GM21723 (cell line): ENCODE results near the gene PRR35.

Source experiments
- ATAC-seq: cut with Tn5 transposase; IDR thresholded peaks from one replicate; pipeline ENCODE4 v1.9.1; 2021; ENCODE audit warnings: mild to moderate bottlenecking, moderate library complexity; ENCODE audit not compliant: unreplicated experiment

PRR35 gene

GRCh38 chr16:546909-547770, 13.1 kb upstream of the PRR35 start:
- no peak for ATAC-seq

- no peak for ATAC-seq
These were observed 11.6 kb upstream of the PRR35 start for GRCh38 chr16:548586-548985.

- ATAC-seq: no peak
These were observed 10.5 kb upstream of the PRR35 start for GRCh38 chr16:549544-550263.

GRCh38 chr16:551210-551609, 9.0 kb upstream of the PRR35 start:
- ATAC-seq: no peak

GRCh38 chr16:552171-552570, 8.0 kb upstream of the PRR35 start:
- ATAC-seq: no peak

GRCh38 chr16:553601-554296, 6.4 kb upstream of the PRR35 start:
- ATAC-seq: no peak

GRCh38 chr16:554297-554621, 5.9 kb upstream of the PRR35 start:
- no peak for ATAC-seq

- ATAC-seq: no peak
These were observed 5.4 kb upstream of the PRR35 start for GRCh38 chr16:554640-555365.

GRCh38 chr16:555528-556473, 4.4 kb upstream of the PRR35 start:
- ATAC-seq: no peak

GRCh38 chr16:556474-557173, 3.6 kb upstream of the PRR35 start:
- ATAC-seq: no peak

- no peak for ATAC-seq
These were observed 2.5 kb upstream of the PRR35 start for GRCh38 chr16:557463-558297.

- no peak for ATAC-seq
These were observed 1.7 kb upstream of the PRR35 start for GRCh38 chr16:558298-559020.

GRCh38 chr16:559021-559380, 1.2 kb upstream of the PRR35 start:
- ATAC-seq: no peak

- ATAC-seq: no peak
These were observed 587 bp upstream of the PRR35 start for GRCh38 chr16:559411-560203.

GRCh38 chr16:560701-561412, 663 bp downstream of the PRR35 start:
- no peak for ATAC-seq

- no peak for ATAC-seq
These were observed 1.2 kb downstream of the PRR35 start for GRCh38 chr16:561413-561794.
